GM12874 (cell line): ENCODE measurements around the gene SLC12A3.

Experiments
- CTCF ChIP-seq: IDR thresholded peaks from 2 replicates; pipeline ENCODE4 v1.5.1; 2011; ENCODE audit warnings: low read depth, mild to moderate bottlenecking, control low read depth, low read length, moderate library complexity; ENCODE audit not compliant: insufficient read depth

The SLC12A3 gene

GRCh38 chr16:56919099-56919800 is 54.2 kb downstream of the SLC12A3 start:
- no peak for TF ChIP-seq CTCF

DNA sequence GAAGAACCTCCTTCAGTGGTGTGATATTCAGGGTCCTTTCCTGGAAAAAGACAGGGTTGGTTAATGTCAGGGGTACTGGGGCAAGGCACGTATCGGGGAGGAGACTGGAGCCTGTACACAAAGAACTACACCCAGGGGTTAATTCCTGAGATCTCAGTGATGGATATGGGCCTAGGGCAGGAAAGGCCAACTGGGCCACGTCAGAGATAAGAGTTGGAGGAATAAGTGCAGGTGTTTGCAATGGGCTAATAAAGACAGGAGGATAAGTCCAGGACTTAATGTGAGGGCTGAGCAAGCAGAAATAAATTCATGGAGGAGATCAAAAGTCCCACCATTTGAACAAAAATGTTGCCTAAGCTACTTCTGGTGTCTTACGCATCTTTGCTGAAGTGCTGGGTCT is 56.6 kb downstream of the SLC12A3 start:
- TF ChIP-seq CTCF, result no peak

DNA sequence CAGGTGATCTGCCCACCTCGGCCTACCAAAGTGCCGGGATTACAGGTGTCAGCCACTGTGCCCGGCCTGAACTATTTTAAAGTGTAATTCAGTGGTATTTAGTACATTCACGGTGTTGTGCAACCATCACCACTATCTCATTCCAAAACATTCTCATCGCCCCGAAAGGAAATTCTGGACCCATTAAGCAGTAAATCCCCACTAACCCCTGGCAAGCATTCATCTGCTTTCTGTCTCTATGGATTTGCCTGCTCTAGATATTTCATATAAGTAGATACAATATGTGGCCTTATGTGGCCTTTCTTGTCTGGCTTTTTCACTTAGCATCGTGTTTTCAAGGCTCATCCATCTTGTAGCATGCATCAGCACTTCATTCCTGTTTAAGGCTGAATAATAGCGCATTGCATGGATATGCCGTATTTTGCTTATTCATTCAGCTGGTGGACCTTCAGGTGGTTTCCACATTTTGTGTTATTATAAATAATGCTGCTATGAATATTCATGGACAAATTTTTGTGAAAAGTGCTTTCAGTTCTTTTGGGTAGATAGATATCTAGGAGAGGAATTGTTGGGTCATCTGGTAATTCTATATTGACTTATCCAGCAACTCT is 58.6 kb downstream of the SLC12A3 start:
- no peak for TF ChIP-seq CTCF

GRCh38 chr16:56927471-56927870 is 62.5 kb downstream of the SLC12A3 start:
- TF ChIP-seq CTCF, result no peak

GRCh38 chr16:56929639-56930038 is 64.6 kb downstream of the SLC12A3 start:
- TF ChIP-seq CTCF, result no peak

DNA sequence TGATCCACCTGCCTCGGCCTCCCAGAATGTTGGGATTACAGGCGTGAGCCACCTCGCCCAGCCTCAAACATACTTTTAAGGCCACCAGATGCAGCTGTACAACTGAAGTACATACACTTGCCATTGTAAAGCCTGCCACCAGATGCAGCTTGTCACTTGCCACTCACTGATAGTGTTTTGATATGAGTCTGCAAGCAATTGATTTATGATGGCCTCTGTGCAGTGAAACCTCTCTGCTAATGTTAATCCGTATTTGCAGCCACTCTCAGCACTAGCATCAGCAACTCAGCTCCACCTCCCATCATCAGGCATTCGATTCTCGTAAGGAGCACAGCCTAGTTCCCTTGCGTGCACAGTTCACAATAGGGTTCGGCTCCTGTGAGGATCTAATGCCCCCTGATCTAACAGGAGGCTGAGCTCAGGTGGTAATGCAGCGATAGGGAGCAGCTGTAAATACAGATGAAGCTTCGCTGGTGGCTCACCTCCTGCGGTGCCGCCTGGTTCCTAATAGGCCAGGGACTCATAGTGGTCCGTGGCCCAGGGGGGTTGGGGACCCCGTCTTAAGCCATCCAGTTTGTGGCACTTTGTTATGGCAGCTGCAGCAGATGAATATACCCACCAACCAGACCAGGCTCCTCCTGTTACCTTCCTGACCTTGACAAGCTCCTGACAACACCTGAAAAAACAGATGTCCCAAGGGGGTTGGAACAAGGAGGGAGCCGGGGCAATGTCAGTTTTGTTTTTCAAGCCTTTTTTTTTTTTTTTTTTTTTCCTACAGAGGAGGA is 65.7 kb downstream of the SLC12A3 start:
- TF ChIP-seq CTCF, result no peak

DNA sequence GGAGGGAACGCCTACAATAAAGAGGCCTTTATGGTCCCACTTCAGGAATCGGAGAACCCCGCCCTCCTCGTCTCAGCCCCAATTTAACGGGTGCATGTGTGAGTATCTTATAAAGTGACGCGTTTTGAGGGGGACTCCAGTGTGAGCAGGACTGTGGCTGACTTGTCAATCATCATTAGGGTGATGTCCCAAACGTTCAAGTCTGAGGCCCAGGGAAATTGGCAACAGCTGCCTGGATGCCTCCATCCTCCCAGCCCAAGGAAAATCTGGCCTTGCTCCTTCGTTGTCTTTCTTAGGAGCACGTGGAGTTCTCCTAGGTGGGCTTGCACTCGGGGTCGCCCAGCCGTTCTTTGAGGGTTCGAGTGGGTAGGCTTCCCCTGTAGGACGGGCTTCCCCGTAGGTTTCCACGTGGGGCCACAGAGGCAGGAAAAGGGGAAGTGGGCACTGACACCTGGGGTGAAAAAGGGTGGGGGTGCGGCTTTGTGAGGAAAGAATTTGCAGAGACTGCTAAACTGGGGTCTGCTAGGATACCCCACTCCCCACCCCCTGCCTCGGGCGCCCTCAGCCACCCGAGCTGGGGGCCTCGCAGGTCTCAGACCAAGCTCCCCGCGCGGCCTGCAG is 66.4 kb downstream of the SLC12A3 start:
- no peak for TF ChIP-seq CTCF
